VCaP (cell line): Measurements from ENCODE around the gene TMEM170B.

ENCODE experiments used
- H3K27ac ChIP-seq: fragments of 450-650 bp; 2 replicates; pipeline ENCODE4 v1.5.1; 2017
- TF ChIP-seq, protein P1 (sequence below): fragments of 450-650 bp; conservative IDR thresholded peaks from 2 replicates; pipeline ENCODE4 v1.5.1; 2017; ENCODE audit warnings: mild to moderate bottlenecking, moderate library complexity

The TMEM170B gene

DNA sequence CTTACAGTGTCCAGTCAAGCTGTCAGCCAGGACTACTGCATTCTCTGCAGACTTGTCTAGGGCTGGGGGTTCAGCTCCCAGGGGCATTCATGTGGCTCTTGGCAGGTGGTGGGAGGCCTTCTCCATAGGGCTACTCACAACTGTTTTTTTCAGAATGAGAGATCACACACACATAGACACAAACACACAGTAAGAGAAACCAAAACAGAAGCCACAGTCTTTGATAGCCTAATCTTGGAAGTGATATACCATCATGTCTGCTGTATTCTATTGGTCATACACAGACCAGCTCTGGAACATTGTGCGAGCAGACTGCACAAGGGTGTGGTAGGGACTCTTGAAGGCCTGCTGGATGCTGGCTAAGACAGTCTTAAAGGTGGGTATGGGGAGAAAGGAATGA is 13.5 kb downstream of the TMEM170B start:
- H3K27ac ChIP-seq: no peak overlapping the region

GRCh38 chr6:11552442-11552841 is 14.9 kb downstream of the TMEM170B start:
- H3K27ac ChIP-seq: no peak overlapping the region

More for the DNA sequence above, 13.5 kb downstream of the TMEM170B start:
- TF ChIP-seq, protein P1, sequence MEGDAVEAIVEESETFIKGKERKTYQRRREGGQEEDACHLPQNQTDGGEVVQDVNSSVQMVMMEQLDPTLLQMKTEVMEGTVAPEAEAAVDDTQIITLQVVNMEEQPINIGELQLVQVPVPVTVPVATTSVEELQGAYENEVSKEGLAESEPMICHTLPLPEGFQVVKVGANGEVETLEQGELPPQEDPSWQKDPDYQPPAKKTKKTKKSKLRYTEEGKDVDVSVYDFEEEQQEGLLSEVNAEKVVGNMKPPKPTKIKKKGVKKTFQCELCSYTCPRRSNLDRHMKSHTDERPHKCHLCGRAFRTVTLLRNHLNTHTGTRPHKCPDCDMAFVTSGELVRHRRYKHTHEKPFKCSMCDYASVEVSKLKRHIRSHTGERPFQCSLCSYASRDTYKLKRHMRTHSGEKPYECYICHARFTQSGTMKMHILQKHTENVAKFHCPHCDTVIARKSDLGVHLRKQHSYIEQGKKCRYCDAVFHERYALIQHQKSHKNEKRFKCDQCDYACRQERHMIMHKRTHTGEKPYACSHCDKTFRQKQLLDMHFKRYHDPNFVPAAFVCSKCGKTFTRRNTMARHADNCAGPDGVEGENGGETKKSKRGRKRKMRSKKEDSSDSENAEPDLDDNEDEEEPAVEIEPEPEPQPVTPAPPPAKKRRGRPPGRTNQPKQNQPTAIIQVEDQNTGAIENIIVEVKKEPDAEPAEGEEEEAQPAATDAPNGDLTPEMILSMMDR: no peak

DNA sequence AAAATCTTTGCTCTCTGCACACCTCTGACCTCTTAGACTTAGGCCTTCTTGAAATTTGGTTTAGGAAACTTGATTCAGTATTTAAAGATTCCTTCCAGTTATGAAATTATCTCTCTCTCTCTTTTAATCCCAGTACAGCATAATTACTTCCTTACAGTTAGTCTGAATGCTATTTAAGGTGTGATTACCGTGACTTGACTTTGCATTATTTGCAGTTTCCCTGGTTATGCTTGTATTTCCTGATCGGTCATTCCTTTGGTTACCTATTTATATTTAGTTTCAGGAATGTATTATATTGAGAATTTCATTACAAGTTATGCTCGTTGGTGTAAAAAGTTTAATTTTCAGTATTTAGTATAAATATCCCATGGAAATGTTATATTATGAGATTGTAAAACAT is 16.3 kb downstream of the TMEM170B start:
- no peak overlapping the region for H3K27ac ChIP-seq

More at GRCh38 chr6:11552442-11552841, 14.9 kb downstream of the TMEM170B start:
- TF ChIP-seq, protein P1: no peak

DNA sequence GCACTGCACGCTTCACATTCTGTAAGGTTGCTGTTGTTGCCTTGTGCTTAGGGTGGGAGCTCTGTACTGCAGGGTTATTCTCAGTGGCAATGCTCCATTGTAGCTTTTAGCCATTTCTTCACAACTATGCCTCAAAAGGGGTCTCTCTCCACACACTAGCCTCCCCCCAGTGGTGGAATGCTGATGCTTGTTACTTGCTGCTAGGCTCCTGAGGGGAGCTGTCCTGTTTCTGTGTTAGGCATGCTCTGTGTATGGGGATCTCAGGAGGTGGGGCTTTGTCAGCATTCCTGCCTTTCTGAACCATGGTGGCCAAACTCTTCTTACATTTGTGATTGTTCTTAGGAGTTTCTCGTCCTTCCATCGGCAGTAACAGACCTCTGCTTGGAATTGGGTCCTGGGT is 18.8 kb downstream of the TMEM170B start:
- H3K27ac ChIP-seq: no peak overlapping the region
- TF ChIP-seq, protein P1: no peak

More for the DNA sequence above, 16.3 kb downstream of the TMEM170B start:
- TF ChIP-seq, protein P1: no peak

GRCh38 chr6:11563793-11564192 is 26.2 kb downstream of the TMEM170B start:
- H3K27ac ChIP-seq: no peak overlapping the region
- TF ChIP-seq, protein P1: no peak

GRCh38 chr6:11566609-11567008 is 29.1 kb downstream of the TMEM170B start:
- TF ChIP-seq, protein P1: no peak

DNA sequence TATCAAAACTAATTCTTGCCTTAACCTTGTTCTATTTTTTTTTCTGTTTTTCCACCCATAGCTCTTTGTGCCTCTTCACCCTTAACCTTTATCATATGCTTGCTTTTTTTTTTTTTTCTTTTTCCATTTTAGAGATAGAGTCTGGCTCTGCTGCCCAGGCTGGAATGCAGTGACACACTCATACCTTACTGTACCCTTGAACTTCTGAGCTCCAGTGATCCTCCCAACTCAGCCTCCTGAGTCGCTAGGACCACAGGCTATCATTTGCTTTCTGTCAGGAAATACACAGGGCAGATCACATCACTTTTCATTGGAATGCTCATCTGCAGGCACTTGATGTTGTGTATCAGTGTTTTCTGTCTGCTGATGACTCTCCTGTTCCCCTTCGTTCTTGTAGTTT is 33.5 kb downstream of the TMEM170B start:
- TF ChIP-seq, protein P1: no peak

More at GRCh38 chr6:11566609-11567008, 29.1 kb downstream of the TMEM170B start:
- H3K27ac ChIP-seq: no peak overlapping the region

More for the DNA sequence above, 33.5 kb downstream of the TMEM170B start:
- no peak overlapping the region for H3K27ac ChIP-seq
